HCT116 (cell line): Measurements from ENCODE around the gene TMEM132A.

Experiments
- CBX3 ChIP-seq: IDR thresholded peaks from 2 replicates; pipeline ENCODE4 v1.6.1; 2012; ENCODE audit warnings: low read depth
- ELF1 ChIP-seq: IDR thresholded peaks from 2 replicates; pipeline ENCODE4 v1.6.1; 2012; ENCODE audit warnings: low read depth, borderline replicate concordance
- EZH2 ChIP-seq: fragments of 200-600 bp; sonication (generic); IDR thresholded peaks from 2 replicates; pipeline ENCODE4 v1.6.1; 2017; ENCODE audit warnings: antibody characterized with exemption, mixed run types
- EZH2phosphoT487 ChIP-seq: fragments of 200-600 bp; IDR thresholded peaks from 2 replicates; pipeline ENCODE4 v1.6.1; 2018; ENCODE audit warnings: antibody characterized with exemption, borderline replicate concordance
- JUND ChIP-seq: IDR thresholded peaks from 2 replicates; pipeline ENCODE4 v1.6.1; 2012
- POLR2A ChIP-seq: IDR thresholded peaks from 2 replicates; pipeline ENCODE4 v1.7.0; 2011; ENCODE audit warnings: borderline replicate concordance; ENCODE audit not compliant: insufficient read depth, insufficient read length; ENCODE audit errors: extremely low read depth
- POLR2AphosphoS5 ChIP-seq: IDR thresholded peaks from 2 replicates; pipeline ENCODE4 v1.6.1; 2011; ENCODE audit warnings: mild to moderate bottlenecking, low read depth, low read length, moderate library complexity
- RAD21 ChIP-seq: IDR thresholded peaks from 2 replicates; pipeline ENCODE4 v1.6.1; 2012; ENCODE audit warnings: low read depth, mild to moderate bottlenecking
- SRF ChIP-seq: IDR thresholded peaks from 2 replicates; pipeline ENCODE4 v1.6.1; 2012; ENCODE audit warnings: low read depth
- YY1 ChIP-seq: IDR thresholded peaks from 2 replicates; pipeline ENCODE4 v1.6.1; 2011; ENCODE audit warnings: low read length, low read depth, moderate library complexity, mild to moderate bottlenecking; ENCODE audit not compliant: insufficient replicate concordance; ENCODE audit errors: extremely low read depth
- ZFX ChIP-seq: fragments of 450-650 bp; IDR thresholded peaks from 2 replicates; pipeline ENCODE4 v1.6.1; 2017
- TF ChIP-seq, protein P1 (sequence below), 3 experiments: fragments of 200-600 bp in 1 of 3; sonication (generic) in 1 of 3; IDR thresholded peaks in 2 of 3; conservative IDR thresholded peaks in 1 of 3; 2 replicates each; pipeline ENCODE4 v1.5.1; 2012 to 2017; ENCODE audit warnings: low read depth in 2 of 3, low read length in 2 of 3, antibody characterized with exemption in 1 of 3, borderline replicate concordance in 1 of 3, control low read depth in 1 of 3, mild to moderate bottlenecking in 1 of 3, mixed read lengths in 1 of 3, mixed run types in 1 of 3, moderate library complexity in 1 of 3; ENCODE audit not compliant: insufficient read depth in 1 of 3
- TF ChIP-seq, protein P2 (sequence below): IDR thresholded peaks from 2 replicates; pipeline ENCODE4 v1.6.1; 2012

DNA sequence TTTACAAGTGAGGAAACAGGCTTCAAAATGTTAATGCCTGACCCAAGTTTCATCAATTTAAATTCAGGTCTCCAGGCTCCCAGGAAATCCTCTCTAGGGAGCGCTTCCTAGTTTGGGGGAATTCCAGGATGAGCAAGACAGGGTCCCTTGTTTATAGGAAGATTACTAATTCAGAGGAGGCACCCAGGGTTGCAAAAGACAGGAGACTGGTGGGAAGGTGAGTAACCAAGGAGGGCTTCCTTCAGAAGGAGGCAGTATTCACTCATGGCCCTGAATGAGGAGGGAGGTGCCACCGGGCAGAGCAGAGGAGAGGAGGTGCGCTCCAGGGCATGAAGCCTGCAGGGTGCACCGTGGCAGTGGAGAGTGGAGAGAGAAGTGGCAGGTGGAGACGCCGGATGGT lies 1.6 kb downstream of the TMEM132A start:
- TF ChIP-seq EZH2phosphoT487: no peak
- TF ChIP-seq EZH2: no peak
- TF ChIP-seq, protein P1, sequence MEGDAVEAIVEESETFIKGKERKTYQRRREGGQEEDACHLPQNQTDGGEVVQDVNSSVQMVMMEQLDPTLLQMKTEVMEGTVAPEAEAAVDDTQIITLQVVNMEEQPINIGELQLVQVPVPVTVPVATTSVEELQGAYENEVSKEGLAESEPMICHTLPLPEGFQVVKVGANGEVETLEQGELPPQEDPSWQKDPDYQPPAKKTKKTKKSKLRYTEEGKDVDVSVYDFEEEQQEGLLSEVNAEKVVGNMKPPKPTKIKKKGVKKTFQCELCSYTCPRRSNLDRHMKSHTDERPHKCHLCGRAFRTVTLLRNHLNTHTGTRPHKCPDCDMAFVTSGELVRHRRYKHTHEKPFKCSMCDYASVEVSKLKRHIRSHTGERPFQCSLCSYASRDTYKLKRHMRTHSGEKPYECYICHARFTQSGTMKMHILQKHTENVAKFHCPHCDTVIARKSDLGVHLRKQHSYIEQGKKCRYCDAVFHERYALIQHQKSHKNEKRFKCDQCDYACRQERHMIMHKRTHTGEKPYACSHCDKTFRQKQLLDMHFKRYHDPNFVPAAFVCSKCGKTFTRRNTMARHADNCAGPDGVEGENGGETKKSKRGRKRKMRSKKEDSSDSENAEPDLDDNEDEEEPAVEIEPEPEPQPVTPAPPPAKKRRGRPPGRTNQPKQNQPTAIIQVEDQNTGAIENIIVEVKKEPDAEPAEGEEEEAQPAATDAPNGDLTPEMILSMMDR (IDR thresholded peaks at IDR 0.05 in 2 of 3, conservative IDR thresholded peaks at IDR 0.05 in 1 of 3; ENCODE audit: borderline replicate concordance in 1 of 3, insufficient read depth in 1 of 3, low read depth in 2 of 3, low read length in 2 of 3): no peak
- TF ChIP-seq RAD21: no peak
- no peak for TF ChIP-seq ZFX
- no peak for TF ChIP-seq POLR2AphosphoS5
- TF ChIP-seq SRF: no peak
- no peak for TF ChIP-seq POLR2A
- no peak for TF ChIP-seq YY1
- TF ChIP-seq ELF1: no peak
- TF ChIP-seq, protein P2, sequence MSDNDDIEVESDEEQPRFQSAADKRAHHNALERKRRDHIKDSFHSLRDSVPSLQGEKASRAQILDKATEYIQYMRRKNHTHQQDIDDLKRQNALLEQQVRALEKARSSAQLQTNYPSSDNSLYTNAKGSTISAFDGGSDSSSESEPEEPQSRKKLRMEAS: no peak
- no peak for TF ChIP-seq CBX3
- TF ChIP-seq JUND: no peak
